Suppressor macrophage (primary cell): ENCODE data around the gene UCK2.
A peak's percentile ranks its signal among the peaks of the same experiment; 100 is the strongest.

Experiments used
- DNase-seq, 4 experiments: peaks; one replicate each; pipeline ENCODE4 v3.0.0-alpha.2; 2020 to 2022

The UCK2 gene

GRCh38 chr1:165856021-165856420 lies 28.6 kb downstream of the UCK2 start:
- no peak for DNase-seq

GRCh38 chr1:165856606-165857005 lies 29.2 kb downstream of the UCK2 start:
- no peak for DNase-seq

GRCh38 chr1:165857046-165857801 lies 29.8 kb downstream of the UCK2 start:
- peak; percentile 61 to 84 (median 70) for DNase-seq

GRCh38 chr1:165858364-165858823 lies 31.0 kb downstream of the UCK2 start:
- DNase-seq, result peak in 3 of 4 experiments; percentile 14 to 41 (median 34)

DNA sequence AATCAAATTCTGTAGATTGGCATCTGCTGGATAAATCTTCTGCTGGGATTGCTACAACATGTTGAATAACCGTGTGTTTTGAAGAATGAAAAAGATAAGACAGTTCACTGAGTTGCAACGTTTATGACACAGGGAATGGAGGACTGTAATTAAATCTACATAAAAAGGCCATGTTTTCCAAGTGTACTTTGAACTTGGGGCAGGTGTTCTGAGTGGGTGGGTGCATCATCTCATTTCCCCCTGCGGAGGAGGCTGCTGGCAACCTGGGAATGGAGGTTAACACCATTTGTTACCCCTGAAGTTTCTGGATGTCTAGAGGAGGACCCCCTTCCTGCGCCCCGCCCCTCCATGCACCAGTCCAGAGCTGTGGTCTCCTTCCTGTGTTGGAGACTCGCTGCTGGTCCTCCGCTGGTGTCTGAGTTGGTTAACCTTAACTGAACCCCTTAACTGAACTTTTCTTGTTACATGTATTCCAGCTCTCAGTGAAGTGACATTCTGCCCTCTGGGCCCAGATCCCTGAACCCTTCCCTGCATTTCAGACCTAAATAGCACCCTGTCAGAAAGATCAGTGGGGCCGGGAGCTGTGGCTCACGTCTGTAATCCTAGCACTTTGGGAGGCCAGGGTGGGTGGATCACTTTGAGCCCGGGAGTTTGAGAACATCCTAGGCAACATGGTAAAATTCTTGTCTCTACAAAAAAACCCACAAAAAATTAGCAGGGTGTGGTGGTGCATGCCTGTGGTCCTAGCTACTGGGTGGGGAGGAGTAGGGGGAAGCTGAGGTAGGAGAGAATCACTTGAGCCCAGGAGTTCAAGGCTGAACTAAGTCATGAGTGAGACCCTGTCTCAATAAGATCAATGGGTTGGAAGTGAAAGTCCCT lies 31.8 kb downstream of the UCK2 start:
- DNase-seq, result no peak

GRCh38 chr1:165860065-165860464 lies 32.7 kb downstream of the UCK2 start:
- DNase-seq, result no peak

DNA sequence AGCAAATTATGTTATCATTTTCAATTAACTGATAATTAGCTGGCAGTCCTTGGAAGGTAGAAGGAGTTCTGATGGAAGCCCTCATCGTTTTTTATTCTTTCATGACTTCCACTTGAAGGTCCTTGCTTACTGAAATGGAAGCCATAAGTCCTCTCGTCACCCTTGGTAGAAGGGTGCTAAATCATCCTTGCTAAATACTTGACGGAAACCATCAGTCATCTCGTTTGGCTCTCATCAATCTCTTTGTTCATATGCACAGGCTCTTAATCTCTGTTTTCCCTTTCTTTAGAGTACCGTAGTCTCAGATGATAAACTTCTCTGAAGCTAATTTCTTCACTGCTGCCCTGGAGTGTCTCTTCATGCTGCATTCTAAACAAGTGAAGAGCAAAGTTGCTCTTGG lies 34.5 kb downstream of the UCK2 start:
- no peak for DNase-seq

DNA sequence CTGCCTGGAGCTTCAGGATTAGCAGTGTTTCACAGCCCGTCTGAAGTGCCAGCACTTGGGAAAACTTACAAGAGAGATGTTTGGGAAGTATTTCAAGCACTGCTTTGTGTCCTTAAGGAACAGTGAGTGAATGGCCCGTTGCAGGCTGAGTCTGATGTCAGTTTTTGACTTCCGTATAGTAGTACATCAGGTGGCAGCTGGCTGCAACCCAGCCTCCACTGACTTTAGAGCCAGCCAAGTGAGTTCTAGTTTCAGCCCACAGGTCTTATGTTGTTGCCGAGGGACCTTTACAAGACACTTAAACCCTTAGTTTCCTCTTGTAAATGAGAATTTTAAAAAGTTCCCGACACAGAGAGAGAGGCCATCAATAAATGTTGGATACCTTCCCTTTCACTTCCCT lies 35.0 kb downstream of the UCK2 start:
- DNase-seq, result peak; percentile 43 to 68 (median 64)

GRCh38 chr1:165863346-165863745 lies 35.9 kb downstream of the UCK2 start:
- no peak for DNase-seq

- DNase-seq, result no peak
Measured at GRCh38 chr1:165865633-165866340, 38.4 kb downstream of the UCK2 start.

DNA sequence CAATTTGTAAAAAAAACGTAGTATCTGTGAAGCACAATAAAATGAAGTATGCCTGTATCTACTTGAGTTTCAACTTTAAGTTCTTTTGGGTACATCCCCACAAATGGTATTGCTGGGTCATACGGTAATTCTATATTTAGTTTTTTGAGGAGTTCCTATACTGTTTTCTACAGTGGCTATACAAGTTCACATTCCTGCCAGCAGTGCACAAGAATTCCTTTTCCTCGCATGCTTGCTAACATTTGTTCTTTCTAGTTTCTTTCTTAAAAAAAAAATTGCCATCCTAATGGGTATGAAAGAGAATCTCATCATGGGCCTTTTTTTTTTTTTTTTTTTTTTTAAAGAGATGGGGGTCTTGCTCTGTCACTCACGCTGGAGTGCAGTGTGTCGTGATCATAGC lies 41.9 kb downstream of the UCK2 start:
- DNase-seq, result no peak

- DNase-seq, result peak; percentile 87 to 94 (median 93)
Measured at GRCh38 chr1:165871311-165872067, 44.1 kb downstream of the UCK2 start.

DNA sequence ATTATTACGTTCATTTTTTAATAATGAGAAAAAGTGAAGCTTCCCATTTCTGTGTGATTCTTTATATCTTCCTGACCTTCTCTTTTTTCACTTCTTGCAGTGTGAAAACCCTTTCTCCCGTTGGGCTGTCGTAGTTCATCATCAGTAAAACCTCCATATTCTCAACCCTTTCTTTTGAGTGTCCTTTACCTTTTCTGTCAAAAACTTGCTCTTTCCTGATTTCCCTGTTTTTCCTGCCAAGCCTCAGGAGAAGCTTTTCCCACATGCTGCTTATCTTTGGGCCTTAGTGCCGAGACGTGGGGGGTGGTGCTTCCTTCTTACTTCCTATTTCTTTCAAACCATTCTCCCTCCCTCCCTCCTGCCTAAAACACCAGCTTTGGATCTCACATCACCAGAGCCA lies 46.1 kb downstream of the UCK2 start:
- no peak for DNase-seq

- no peak for DNase-seq
Measured at GRCh38 chr1:165874643-165875042, 47.2 kb downstream of the UCK2 start.

- DNase-seq, result no peak
Measured at GRCh38 chr1:165875171-165875570, 47.8 kb downstream of the UCK2 start.

- no peak for DNase-seq
Measured at GRCh38 chr1:165875604-165876003, 48.2 kb downstream of the UCK2 start.

DNA sequence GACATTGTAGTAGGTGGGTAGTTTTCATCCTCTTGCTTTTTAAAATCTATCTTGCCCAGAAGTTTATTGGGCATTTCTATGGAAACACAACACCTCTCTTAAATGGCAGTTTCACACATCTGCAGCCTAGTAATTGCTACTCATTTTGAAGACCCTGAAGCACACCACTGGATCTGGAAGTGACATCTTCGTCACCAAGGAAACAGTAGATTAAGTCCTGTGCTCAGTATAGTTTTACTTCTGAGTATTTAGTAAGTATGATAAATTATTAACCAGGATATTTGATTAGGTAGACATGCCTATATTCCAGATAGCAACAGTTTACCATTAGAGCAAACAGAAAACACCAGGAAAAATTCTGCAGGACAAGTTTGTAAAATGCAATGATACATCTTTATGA lies 48.7 kb downstream of the UCK2 start:
- DNase-seq, result no peak

DNA sequence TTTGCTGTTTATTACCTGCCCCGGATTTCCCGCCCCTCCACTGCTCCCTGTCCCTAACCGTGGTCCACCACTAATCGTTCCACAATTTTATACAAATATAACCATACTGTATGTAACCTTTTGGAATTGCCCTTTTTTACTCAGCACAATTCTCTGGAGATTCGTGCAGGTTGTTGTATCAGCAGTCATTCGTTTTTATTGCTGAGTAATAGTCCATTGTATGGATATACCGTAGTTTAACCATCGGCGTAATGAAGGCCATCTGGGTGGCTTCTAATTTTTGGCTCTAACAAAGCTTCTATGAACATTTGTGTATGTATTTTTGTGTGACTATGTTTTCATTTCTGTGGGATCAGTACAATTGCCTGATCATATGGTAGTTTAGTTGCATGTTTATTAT lies 50.0 kb downstream of the UCK2 start:
- DNase-seq, result no peak

GRCh38 chr1:165877940-165878556 lies 50.6 kb downstream of the UCK2 start:
- DNase-seq, result peak; percentile 32 to 77 (median 58)

DNA sequence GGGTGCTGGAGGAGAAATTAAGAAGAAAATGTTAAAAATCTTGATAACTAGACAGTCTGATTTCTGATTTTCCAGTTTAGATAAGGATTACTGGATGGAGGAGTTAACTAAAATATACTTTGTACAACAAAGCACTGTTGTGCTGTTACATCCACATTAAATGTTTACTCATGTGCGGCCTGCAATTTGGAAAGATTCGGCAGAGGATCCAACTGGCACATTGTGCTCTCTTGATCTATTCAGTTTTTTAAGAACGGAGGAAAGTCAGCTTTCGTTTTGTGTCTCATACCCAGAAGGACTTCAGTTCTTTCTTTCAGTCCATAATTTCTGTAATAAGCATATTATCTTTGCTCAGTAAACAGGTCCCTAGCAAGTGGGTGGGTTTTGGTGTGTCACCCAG lies 52.5 kb downstream of the UCK2 start:
- DNase-seq, result no peak

- DNase-seq, result no peak
Measured at GRCh38 chr1:165880993-165881392, 53.6 kb downstream of the UCK2 start.
